Spleen (tissue), 7 donors: ENCODE results near the gene EEF2.

Experiments
- POLR2A ChIP-seq, 3 donors: fragments of 450-650 bp; IDR thresholded peaks; one replicate each; pipeline ENCODE4 v1.5.1; 2017; ENCODE audit warnings: antibody characterized with exemption in 3 of 3, mild to moderate bottlenecking in 1 of 3
- POLR2AphosphoS5 ChIP-seq, 3 donors: sonication (generic); formaldehyde crosslinking; IDR thresholded peaks; one replicate each; pipeline ENCODE4 v1.5.1; 2017; ENCODE audit warnings: antibody characterized with exemption in 3 of 3
- TF ChIP-seq, protein P1 (sequence below), 11 experiments: fragments of 200-600 bp in 7 of 11; fragments of 450-650 bp in 4 of 11; sonication (generic) in 4 of 11; IDR thresholded peaks in 8 of 11; conservative IDR thresholded peaks in 3 of 11; 1 replicate in 7 of 11; 2 replicates in 4 of 11; pipeline versions ENCODE4 v1.4.0 to v1.8.0; 2016 to 2021; ENCODE audit warnings: antibody characterized with exemption in 11 of 11, inconsistent platforms in 4 of 11, mild to moderate bottlenecking in 1 of 11
- donor health status: DM: no; HTN: no; CAD: no; lungs with moderate emphysema.
- donor health status: DM: no; HTN: no; CAD: no.
- donor health status: DM: no; HTN: no; CAD: no.

DNA sequence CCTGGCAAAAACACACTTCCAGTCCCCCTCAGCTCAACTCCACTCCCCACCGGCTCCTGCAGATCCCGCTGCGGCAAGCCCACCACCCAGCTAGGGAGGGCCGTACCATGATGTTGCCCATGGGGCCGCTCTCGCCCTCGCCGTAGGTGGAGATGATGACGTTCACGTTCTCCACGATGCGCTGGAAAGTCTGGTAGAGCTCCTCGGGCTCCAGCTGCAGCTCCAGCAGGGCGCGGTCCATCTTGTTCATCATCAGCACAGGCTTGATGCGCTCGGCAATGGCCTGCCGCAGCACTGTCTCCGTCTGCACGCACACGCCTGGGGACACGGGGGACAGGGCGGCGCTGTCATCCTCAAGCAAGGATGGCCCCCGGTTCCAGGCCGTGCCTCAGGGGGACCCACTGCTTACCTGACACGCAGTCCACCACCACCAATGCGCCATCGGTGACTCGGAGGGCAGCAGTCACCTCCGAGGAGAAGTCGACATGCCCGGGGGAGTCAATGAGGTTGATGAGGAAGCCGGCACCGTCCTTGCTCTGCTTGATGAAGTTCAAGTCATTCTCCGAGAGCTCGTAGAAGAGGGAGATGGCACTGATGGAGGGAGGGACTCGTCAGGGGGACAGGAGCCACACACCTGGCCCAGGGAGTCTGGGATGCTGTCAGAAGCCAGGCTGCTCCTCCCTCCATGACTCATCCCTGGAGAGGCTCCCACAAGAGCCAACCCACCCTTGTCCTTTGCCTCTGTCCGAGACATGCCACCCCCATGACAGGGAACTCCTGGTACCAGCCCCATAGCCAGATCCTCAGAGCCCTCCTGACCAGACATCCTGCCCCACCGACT lies 2.3 kb downstream of the EEF2 start:
- TF ChIP-seq, protein P1, sequence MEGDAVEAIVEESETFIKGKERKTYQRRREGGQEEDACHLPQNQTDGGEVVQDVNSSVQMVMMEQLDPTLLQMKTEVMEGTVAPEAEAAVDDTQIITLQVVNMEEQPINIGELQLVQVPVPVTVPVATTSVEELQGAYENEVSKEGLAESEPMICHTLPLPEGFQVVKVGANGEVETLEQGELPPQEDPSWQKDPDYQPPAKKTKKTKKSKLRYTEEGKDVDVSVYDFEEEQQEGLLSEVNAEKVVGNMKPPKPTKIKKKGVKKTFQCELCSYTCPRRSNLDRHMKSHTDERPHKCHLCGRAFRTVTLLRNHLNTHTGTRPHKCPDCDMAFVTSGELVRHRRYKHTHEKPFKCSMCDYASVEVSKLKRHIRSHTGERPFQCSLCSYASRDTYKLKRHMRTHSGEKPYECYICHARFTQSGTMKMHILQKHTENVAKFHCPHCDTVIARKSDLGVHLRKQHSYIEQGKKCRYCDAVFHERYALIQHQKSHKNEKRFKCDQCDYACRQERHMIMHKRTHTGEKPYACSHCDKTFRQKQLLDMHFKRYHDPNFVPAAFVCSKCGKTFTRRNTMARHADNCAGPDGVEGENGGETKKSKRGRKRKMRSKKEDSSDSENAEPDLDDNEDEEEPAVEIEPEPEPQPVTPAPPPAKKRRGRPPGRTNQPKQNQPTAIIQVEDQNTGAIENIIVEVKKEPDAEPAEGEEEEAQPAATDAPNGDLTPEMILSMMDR (IDR thresholded peaks at IDR 0.05 in 8 of 11, conservative IDR thresholded peaks at IDR 0.05 in 3 of 11), result no peak
- TF ChIP-seq POLR2A (IDR thresholded peaks at IDR 0.05) (no peak), POLR2AphosphoS5 (IDR thresholded peaks at IDR 0.05) (peak in 2 of 3 donors; percentile 39 to 73)
